ENCODE data around the gene ASF1B.

The ASF1B gene

DNA sequence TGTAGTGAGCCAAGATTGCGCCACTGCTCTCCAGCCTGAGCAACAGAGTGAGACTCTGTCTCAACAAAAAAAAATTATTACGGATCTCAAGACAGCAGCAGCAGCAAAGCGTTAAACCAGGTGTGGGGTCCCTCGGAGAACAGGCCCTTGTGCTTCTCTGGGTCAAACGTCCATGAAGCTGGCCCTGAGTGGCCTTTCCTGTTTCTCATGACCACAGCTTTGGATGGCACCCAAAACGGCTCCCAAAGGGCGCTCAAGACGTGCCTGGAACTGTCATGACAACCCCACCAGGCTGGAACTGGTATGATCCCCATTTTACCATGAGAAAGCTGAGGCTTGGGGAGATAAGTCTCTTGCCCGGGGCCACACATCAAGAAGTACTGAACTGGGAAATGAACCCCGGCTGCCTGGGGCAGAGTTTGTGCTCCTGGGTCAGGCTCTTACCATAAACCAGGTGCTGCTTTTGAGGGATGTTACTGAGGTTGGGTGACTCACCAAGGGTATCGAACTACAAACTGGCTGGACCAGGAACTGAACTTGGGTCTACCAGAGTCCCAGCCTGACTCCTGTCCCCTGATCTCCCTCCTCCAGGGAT is 34.2 kb downstream of the ASF1B start:
- H3K4me3 ChIP-seq (ENCODE audit: low read depth, low read length), result no peak overlapping the region
- TF ChIP-seq, protein P1, sequence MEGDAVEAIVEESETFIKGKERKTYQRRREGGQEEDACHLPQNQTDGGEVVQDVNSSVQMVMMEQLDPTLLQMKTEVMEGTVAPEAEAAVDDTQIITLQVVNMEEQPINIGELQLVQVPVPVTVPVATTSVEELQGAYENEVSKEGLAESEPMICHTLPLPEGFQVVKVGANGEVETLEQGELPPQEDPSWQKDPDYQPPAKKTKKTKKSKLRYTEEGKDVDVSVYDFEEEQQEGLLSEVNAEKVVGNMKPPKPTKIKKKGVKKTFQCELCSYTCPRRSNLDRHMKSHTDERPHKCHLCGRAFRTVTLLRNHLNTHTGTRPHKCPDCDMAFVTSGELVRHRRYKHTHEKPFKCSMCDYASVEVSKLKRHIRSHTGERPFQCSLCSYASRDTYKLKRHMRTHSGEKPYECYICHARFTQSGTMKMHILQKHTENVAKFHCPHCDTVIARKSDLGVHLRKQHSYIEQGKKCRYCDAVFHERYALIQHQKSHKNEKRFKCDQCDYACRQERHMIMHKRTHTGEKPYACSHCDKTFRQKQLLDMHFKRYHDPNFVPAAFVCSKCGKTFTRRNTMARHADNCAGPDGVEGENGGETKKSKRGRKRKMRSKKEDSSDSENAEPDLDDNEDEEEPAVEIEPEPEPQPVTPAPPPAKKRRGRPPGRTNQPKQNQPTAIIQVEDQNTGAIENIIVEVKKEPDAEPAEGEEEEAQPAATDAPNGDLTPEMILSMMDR (IDR thresholded peaks at IDR 0.05; ENCODE audit: control insufficient read depth, extremely low read depth, insufficient read depth), result no peak
- DNase-seq (ENCODE audit: low read depth), result no peak

GRCh38 chr19:14101003-14101545 is 35.3 kb downstream of the ASF1B start:
- no peak overlapping the region for H3K4me3 ChIP-seq (ENCODE audit: low read depth, low read length)
- no peak for DNase-seq (ENCODE audit: low read depth)
- TF ChIP-seq, protein P1 (IDR thresholded peaks at IDR 0.05; ENCODE audit: control insufficient read depth, extremely low read depth, insufficient read depth), result no peak

DNA sequence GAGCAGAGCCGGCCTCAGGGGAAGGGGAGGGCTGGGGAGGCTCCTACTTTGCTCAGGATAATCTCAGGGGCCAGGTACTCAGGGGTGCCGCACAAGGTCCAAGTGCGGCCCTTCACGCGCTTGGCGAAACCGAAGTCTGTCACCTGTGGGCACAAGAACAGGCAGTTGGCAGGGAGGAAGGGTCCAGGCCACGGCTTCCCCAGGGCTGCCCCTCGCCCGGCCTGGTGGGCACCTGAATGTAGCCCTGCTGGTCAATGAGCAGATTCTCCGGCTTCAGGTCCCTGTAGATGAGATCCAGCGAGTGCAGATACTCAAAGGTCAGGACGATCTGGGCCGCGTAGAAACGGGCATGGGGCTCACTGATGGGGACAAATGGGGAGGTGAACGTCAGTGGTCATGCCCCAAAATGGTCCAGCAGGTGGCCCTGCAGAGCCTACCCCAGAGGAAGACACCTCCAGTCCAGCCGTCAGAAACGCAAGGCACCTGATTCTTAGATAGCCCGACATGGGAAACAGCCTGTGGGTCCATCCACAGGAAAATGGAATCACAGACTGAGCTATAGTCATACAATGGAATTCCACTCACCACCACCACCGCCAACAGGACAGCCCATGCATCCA is 38.7 kb downstream of the ASF1B start:
- no peak for DNase-seq (ENCODE audit: low read depth)
- TF ChIP-seq, protein P1 (IDR thresholded peaks at IDR 0.05; ENCODE audit: control insufficient read depth, extremely low read depth, insufficient read depth), result no peak
- no peak overlapping the region for H3K4me3 ChIP-seq (ENCODE audit: low read depth, low read length)

DNA sequence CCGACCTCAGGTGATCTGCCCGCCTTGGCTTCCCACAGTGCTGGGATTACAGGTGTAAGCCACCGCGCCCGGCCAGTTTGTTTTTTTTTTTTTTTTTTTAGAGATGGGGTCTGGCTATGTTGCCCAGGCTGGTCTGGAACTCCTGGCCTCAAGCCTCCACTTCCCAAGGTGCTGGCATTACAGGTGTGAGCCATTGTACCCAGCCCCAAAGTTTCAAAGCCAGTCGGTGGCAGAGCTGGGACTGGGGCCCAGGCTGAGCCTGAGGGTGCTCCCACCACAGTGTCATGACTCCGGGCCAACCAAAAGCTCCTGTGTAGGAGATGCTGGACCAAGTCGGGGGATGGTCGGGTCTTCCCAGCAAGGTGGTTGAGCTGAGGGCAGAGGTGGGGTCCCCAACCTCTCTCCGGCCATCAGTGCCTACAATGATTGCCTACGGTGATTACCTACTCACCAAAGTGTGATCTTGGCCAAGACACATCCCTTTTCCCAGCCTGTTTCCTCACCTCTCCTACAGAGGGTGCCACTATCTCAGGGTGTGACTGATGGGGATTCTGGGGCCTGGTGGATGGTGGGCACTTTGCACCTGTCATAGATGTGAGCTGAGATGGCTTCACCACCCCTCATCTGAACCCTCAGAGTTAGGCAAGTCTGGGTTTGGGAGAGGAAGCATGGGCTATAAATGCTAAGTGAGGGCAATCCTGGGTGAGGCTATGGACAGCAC is 40.0 kb downstream of the ASF1B start:
- no peak for DNase-seq (ENCODE audit: low read depth)
- TF ChIP-seq, protein P1 (IDR thresholded peaks at IDR 0.05; ENCODE audit: control insufficient read depth, extremely low read depth, insufficient read depth), result no peak
- no peak overlapping the region for H3K4me3 ChIP-seq (ENCODE audit: low read depth, low read length)

DNA sequence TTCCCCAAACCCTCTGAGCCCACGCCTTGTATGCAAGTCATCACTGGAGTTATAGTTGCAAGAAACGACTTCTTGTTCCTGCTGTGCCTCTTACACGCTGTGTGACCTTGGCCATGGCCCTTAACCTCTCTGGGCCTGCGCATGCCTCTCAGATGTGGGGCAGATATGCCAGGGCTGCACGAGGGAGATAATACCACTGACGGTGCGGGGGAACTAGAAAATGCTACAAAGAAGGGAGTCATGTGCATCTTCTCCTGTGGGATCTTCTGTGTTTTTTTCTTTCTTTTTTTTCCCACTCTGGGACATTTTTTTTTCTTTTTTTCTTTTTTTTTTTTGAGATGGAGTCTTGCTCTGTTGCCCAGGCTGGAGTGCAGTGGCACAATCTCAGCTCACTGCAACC is 41.5 kb downstream of the ASF1B start:
- TF ChIP-seq, protein P1 (IDR thresholded peaks at IDR 0.05; ENCODE audit: control insufficient read depth, extremely low read depth, insufficient read depth), result no peak
- H3K4me3 ChIP-seq (ENCODE audit: low read depth, low read length), result no peak overlapping the region
- no peak for DNase-seq (ENCODE audit: low read depth)

DNA sequence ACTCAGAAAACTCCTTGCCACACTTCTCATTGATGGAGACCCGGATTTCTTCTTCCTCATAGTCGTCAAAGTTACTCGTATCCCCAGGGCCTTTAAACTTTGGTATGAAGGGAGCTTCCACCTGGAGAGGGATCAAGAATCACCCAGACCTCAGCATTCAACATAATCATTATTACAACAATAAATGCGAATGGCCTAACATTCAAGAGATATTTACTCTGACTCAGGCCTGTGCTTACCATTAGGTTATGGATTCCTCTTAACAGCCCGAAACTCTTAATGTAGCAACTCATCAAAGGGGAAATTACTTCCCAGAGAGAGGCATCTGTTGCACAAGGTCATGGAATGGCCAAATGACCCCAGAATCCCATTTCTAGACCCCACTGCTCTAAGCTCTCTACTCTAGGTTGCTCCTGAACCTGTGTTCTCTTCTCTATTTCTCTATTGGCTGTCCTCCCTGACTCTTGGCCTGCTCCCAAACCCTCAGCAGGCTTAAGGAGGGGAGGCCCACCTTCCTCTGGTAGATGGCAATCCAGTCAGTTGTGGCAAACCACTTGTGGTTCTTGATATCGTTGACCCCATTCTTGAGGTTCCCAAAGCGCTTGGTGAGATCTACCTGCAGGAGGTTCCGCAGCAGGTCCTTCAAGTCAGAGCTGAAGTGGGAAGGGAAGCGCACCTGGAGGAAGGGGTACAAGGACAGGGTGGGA is 43.1 kb downstream of the ASF1B start:
- DNase-seq (ENCODE audit: low read depth), result no peak
- TF ChIP-seq, protein P1 (IDR thresholded peaks at IDR 0.05; ENCODE audit: control insufficient read depth, extremely low read depth, insufficient read depth), result no peak
- H3K4me3 ChIP-seq (ENCODE audit: low read depth, low read length), result no peak overlapping the region

Measured in LNCaP clone FGC (cell line).